Skin epidermis (tissue), 12 donors: ENCODE data around the gene LGALS14.
"Not testable (repeated sequence)": the region's sequence is repeated elsewhere in the genome, so short reads cannot be mapped to it uniquely, and the experiment has no call there.

Source experiments
- H3K27ac ChIP-seq, 21 experiments: fragments of 200-600 bp; sonication (generic) in 11 of 21; one replicate each; pipeline ENCODE4 v1.5.0; 2020; ENCODE audit warnings: mild to moderate bottlenecking in 3 of 21, inconsistent platforms in 2 of 21, moderate library complexity in 2 of 21
- H3K4me3 ChIP-seq, 7 experiments: fragments of 200-600 bp; sonication (generic) in 2 of 7; one replicate each; pipeline ENCODE4 v1.5.0; 2020; ENCODE audit warnings: inconsistent platforms in 2 of 7, mild to moderate bottlenecking in 2 of 7, moderate library complexity in 1 of 7

Gene LGALS14

DNA sequence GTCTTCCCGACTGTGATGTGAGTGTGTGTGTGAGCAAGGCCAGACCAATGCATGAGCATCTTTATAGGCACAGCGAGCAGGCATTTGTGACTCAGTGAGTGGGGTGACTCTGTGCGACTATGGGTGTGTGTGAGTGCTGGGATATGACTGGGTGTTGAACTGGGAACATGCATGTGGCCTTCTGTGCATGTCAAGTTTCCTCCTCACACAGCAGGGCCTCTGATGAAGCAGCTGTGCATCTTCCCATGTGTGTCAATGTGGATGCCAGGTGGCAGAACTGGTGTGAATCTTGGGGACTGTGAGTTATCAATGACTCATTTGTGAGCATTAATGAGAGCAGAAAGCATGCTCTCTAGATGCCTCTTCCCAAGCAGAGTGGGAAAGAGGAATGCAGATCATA is 12.1 kb upstream of the LGALS14 start:
- H3K27ac ChIP-seq = no peak overlapping the region
- H3K4me3 ChIP-seq = no peak overlapping the region

DNA sequence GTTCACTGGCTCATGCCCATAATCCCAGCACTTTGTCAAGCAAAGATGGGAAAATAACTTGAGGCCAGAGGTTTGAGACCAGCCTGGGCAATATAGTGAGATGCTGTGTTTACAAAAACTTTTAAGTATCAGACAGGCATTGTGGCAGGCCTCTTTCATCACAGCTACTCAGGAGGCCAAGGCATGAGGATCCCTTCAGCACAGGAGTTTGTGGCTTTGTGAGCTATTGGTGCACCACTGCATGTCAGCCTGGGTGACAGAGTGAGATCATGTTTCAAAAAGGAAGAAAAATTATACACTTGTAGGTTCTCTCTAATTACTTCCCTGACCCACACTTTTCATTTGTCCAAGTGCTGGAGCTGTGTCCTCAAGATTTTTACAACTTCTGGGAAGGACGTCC is 11.5 kb upstream of the LGALS14 start:
- Histone ChIP-seq H3K4me3 (no peak overlapping the region), H3K27ac (no peak overlapping the region)

DNA sequence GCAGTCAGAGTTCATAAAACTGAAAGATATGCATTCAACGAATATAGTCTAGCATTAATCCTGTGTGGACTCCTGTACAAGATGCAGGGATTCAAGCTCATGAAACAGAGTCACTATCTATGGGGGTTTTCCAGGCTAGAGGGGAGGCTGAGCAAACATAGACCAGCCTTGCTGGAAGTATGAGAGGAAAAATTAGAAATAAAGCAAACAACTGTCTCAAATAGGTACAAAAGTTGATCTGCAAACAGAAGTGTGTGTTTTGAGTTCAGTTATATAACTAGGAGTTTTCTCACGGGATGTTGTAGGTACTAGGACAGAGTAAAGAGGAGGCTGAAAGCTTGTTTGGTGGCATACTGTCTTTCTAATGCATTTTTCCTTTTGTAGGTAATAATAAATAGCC is 8.5 kb upstream of the LGALS14 start:
- H3K27ac ChIP-seq = no peak overlapping the region

DNA sequence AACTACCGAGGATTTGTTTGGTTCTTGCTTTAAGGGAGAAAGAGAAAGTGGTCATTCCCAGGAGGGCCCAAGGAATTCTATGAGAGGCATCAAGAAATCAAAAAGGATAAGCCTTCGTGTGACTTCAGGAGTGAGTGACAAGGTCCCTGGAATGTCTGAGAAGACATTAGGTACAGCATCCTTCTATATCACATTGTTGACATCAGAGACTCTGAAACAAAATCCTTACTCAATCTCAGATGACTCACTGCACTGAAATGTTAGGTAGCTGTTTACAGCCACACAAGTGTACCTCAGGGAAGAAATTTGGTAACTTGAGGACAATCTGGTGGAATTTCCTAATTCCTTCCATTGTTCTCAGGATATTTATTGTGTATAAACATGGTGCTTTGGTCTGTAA is 7.9 kb upstream of the LGALS14 start:
- Histone ChIP-seq H3K4me3 (no peak overlapping the region), H3K27ac (no peak overlapping the region)

More for the DNA sequence above, 8.5 kb upstream of the LGALS14 start:
- H3K4me3 ChIP-seq = no peak overlapping the region

DNA sequence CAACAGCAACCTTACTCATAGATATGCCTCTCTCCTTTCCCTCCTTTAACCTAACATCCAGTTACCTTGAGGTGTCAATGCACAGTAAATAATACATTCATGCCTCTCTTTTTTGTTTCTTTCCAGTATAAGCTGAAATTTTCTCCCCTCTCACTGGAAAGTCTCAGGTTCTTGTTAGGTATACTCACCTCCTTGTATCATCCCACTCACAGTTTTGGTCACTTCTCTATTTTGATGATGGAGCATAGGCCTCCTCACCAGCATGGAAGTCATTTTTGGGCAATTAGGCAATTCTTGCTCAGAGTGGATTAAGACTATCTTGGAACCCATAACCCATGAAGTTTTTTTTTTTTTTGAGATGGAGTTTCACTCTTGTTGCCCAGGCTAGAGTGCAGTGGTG is 5.7 kb upstream of the LGALS14 start:
- no peak overlapping the region for H3K4me3 ChIP-seq
- no peak overlapping the region for H3K27ac ChIP-seq

DNA sequence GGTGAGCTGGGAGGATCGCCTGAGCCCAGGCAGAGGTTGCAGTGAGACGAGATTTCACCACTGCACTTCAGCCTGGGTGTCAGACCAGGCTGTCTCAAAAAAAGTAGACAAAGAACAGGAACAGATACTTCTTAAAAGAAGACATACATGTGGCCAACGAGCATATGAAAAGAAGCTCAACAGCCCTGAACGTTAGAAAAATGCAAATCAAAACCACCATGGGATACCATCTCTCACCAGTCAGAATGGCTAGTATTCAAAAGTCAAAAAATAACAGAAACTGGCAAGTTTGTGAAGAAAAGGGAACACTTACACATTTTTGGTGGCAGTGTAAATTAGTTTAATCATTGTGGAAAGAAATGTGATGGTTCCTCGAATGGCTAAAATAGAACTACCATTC is 3.0 kb upstream of the LGALS14 start:
- no peak overlapping the region for H3K27ac ChIP-seq
- H3K4me3 ChIP-seq = no peak overlapping the region

DNA sequence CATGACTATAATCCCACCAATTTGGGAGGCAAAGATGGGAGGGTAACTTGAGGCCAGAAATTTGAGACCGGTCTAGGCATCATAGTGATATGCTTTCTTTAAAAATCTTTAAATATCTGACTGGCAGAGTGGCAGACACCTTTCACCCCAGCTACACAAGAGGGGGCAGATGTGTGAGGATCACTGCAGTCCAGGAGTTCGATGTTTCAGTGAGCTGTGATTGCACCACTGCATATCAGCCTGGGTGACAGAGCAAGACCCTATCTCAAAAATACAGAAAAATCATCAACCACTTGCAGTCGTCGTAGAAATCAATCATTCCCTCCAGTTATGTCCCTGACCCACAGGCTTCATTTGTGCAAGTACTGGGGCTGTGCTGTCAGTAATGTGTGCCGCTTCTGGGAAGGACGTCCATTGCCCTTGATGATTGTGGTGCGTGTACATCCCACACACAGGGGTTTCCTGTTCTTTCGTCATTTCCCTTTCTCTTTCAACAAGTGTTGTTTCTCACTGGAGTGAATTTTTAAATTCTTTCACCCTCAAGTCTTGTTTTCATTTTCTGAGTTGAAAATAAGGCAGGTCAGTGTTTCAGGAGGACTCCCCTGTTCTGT is 1.4 kb downstream of the LGALS14 start:
- Histone ChIP-seq H3K27ac (no peak overlapping the region), H3K4me3 (no peak overlapping the region)

DNA sequence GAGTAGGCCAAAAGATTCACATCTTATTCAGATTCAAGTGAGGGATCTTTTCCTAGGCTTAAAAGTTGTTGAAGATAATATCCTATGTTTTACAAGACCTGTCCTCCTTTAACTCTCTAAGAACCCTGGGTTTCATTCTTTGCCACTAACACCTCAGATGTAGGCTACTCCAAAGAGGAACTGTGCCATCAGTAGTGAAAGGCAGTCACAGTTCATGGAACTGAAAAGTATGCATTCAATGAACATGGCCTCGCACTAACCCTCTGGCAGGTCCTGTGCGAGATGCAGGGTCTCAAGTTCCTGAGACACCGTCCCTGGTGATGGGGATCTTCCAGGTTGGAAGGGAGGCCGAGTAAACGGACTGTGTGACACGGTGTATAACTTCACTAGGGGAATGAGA is 4.3 kb downstream of the LGALS14 start:
- H3K27ac ChIP-seq = no peak overlapping the region
- H3K4me3 ChIP-seq = no peak overlapping the region

DNA sequence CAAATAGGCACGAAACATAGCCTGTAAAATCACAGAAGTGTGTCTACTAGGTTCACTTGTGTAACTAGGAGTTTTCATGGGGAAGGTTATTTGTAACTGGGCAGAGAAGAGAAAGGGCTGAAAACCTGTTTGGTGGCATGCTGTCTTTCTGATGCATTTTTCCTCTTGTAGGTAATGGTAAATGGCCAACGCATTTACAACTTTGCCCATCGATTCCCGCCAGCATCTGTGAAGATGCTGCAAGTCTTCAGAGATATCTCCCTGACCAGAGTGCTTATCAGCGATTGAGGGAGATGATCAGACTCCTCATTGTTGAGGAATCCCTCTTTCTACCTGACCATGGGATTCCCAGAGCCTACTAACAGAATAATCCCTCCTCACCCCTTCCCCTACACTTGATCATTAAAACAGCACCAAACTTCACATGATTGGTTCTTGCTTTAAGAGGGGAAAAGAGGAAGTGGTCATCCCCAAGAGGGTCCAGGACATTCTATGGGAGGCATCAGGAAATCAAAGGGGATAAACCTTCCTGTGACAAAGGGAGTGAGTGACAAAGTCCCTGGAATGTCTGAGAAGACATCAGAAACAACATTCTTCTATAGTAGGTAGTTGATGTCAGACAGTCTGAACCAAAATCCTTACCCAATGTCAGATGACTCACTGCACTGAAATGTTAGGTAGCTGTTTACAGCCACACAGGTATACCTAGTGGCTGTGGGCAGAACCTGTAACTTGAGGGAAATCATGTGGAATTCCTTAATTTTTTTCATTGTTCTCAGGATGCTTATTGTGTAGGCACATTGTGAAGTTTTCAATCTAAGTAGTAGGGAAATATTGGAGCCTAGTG is 5.0 kb downstream of the LGALS14 start:
- no peak overlapping the region for H3K4me3 ChIP-seq
- no peak overlapping the region for H3K27ac ChIP-seq

DNA sequence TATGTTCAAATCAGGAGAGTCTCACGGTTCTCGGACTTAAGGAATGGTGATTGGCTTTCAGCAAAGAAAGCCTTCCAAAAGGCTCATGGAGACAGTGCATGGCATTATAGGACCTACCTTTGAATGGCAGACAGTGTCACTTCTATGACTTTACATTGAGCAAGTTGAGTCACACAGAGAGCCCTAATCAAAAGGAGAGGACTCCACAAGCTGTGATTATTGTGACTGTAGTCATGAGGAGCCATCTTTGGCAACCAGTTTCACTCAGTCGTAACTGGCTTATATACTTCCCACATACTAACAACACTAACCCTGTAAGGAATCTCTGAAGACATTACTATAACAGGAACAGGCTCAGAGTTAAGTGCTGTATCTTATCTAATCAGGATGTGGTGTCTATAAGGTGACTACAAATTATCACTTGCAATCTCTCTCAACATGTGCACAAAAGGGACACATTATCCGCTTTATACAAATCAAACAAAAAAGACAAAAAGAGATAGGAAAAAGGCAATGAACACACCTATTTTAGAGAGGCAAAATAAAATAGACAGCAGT is 6.1 kb downstream of the LGALS14 start:
- no peak overlapping the region for H3K4me3 ChIP-seq
- H3K27ac ChIP-seq = no peak overlapping the region

DNA sequence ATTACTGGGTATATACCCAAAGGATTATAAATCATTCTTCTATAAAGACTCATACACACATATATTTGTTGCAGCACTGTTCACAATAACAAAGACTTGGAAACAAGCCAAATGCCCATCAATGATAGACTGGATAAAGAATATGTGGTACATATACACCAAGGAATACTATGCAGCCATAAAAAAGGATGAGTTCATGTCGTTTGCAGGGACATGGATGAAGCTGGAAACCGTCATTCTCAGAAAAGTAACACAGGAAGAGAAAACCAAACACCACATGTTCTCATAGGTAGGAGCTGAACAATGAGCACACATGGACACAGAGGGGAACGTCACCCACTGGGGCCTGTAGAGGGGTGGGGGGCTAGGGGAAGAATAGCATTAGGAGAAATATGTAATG is 15.9 kb downstream of the LGALS14 start:
- H3K27ac ChIP-seq, H3K4me3 ChIP-seq: not testable (repeated sequence)

DNA sequence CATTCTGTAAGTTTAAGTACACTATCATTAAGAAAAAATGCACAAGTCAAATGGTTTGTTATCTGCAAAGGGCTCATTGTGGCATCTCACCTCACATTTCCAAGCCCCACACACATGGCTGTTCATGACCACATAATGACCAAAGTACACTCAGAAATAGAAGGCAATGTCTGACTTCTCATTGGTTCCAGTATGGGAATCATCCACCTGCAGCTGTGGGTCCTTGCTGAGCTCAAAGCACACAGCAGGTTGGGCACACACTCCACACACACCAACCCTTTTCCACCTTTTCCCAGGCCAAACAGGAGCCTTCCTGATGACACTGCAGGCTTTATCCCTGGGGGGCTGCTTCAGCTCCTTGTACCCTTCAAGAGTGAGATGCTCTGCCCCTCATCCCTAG is 21.7 kb downstream of the LGALS14 start:
- Histone ChIP-seq H3K27ac (no peak overlapping the region), H3K4me3 (no peak overlapping the region)

DNA sequence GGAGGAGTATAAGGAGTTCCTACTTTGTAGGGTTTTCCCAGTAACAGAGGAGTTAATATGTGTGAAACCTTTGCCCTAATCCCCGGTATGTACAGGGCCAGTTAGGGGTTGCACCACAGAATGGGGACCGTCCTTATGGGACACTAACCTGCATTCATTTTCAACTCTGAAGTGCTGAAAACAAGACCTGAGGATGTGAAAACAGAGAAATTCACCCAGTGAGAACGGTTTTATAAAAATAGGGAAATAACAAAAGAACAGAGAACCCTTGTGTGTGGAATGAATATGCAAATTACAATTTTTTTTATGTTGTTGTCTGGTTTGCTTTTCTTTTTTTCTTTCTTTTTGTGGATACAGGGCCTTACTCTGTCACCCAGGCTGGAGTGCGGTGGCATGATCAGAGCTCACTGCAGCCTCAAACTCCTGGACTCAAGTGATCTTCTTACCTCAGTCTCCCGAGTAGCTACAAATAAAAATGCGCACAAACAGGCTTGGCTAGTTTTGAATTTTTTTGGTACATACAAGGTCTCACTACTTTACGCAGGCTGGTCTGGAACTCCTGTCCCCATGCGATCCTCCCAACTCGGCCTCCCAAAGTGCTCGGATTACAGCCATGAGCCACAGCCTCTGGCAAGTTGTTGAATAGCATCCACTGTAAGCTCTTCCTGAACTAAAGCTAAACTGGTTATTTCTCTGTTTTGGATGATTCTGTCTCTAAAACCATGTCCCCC is 23.0 kb downstream of the LGALS14 start:
- Histone ChIP-seq H3K27ac (no peak overlapping the region), H3K4me3 (no peak overlapping the region)

DNA sequence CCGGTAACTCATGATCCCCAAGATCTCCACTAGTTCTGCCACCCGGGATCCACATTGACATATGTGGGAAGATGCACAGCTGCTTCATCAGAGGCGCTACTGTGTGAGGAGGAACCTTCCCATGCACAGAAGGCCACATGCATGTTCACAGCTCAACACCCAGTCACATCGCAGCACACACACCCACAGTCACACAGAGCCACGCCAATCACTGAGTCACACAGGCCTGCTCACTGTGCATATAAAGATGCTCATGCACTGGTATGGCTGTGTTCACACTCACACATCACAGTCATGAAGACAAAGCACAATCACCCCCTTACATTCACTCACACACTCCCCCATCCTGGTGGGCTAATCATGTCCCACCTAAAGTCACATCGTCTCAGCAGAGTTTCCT is 23.8 kb downstream of the LGALS14 start:
- no peak overlapping the region for H3K27ac ChIP-seq
- no peak overlapping the region for H3K4me3 ChIP-seq

DNA sequence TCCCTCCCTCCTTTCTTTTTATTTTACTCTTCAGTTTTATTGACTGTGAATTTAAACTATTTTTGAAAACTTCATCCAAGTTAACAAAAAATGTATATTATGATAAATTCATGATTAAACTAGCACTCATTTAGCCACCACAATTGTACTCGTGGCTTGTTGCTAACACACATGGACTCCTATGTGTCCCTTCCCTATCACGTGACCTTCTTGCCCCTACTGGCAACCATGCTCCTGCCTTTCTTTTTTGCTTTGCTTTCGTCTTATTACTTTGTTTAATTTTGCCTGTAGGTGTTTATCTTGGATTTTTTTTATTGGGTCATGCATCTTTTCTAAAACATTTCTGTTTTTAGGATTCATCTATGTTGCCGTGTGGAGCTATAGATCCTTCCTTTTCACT is 25.3 kb downstream of the LGALS14 start:
- Histone ChIP-seq H3K27ac (no peak overlapping the region), H3K4me3 (no peak overlapping the region)

DNA sequence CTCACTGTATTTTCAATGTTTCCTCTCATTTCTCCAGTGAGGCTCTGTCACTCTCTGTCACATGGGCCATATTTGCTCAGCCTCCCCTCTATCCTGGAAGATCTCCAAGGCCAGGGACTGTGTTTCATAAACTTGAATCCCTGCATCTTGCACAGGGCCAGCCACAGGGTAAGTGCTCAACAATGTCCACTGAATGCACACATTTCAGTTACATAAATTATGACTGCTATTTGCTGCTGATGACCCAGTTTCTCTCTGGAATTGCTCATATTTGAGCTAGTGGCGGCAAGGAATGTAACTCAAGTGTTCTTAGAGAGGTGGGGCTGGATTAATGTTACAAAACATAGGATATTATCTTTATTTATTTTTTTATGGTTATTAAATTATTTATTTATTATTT is 27.4 kb downstream of the LGALS14 start:
- Histone ChIP-seq H3K4me3 (no peak overlapping the region), H3K27ac (no peak overlapping the region)

DNA sequence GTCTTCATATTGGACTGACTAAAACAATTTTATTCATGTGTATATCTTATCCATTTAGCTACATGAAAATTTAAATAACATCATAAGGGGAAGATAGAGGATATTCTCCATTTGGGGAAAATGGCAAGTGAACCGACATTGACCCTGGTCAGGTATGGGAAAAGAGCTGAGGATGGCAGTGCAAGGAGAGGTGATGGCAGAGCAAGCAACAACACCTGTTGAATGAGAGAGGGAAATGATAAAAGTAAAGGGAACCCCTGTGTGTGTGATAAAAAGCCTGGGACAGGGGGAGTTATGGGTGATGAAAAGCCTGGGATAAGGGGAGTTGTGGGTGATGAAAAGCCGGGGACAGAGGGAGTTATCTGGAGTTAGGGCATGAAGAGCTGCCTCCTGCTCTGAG is 29.6 kb downstream of the LGALS14 start:
- Histone ChIP-seq H3K27ac (no peak overlapping the region), H3K4me3 (no peak overlapping the region)

DNA sequence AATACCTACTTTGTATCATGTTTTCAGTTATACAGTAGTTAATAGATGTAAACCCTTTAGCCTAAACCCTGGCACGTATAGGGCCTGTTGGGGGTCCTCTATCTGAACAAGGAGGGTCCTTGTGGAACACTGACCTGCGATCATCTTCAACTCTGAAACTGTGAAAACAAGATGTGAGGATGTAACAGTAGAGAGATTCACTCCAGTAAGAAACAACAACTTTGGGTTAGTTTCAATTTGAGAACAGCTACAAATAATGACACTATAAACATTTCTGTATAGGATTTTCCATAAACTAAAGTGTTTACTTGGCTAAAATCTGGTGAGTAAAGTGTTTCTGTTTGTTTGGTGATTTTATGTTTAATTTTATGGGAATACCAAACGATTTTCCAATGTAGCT is 31.4 kb downstream of the LGALS14 start:
- Histone ChIP-seq H3K4me3 (no peak overlapping the region), H3K27ac (no peak overlapping the region)

DNA sequence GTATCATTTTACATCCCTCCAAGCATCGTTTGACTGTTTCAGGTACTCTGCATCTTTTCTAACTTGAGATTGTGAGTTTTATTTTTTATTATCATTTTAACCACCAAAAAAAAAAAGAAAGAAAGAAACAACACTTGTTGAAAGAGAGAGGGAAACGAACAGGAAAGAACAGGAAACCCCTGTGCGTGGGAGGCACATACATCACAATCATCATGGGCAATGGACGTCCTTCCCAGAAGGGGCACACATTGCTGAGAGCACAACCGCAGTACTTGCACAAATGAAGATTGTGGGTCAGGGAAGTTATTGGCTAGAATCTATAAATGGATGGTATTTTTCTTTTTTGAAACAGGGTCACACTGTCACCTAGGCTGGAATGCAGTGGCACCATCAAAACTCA is 31.8 kb downstream of the LGALS14 start:
- no peak overlapping the region for H3K27ac ChIP-seq
- H3K4me3 ChIP-seq = no peak overlapping the region

DNA sequence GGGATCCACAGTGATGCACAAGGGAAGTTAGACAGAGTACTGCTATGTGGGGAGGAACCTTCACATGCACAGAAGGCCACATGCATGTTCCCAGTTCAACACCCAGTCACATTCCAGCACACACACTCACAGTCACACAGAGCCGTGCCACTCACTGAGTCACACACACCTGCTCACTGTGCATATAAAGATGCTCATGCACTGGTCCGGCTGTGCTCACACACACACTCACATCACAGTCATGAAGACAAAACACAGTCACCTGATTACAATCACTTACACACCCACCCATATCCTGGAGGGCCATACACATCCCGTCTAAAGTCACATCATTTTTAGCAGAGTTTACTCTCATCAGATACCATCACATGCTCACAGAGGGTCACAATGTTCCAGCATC is 33.1 kb downstream of the LGALS14 start:
- H3K27ac ChIP-seq = no peak overlapping the region
- H3K4me3 ChIP-seq = no peak overlapping the region

DNA sequence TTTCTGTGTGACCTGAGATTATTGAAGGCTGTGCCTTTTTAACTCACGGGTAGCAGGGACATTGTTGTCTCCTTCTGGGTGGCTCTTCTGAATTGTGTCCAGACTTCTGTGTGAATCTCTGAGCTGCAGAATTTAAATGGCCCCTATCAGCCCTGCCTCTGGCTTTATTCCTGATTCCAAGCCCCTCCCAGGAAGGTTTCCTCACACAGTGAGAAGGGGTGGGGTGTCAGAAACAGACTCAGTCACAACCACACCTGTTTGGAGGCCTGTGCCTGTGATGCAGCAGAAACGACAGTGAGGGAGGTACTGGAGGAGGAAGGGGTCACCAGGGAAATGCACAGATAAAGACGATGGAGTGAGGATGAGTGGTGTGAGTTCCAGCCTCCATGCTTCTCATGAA is 33.6 kb downstream of the LGALS14 start, which contains the start of gene CLC:
Gene CLC, minus strand, starts transcription at position 139 of the 400 bp plus-strand sequence. Its CDS starts 77 bp downstream, at position 62.
- no peak within 1 kb of the TSS for H3K4me3 ChIP-seq
- H3K27ac ChIP-seq = no peak within 1 kb of the TSS
